Stimulated activated CD4-positive, alpha-beta T cell treated with anti-CD3 and anti-CD28 coated beads, TNF-alpha, amount 100 ng/mL, for 1 hour (primary cell): ENCODE data around the gene ASB13.

Experiments
- DNase-seq, 3 donors: peaks; one replicate each; pipeline ENCODE4 v3.0.0-alpha.2; 2020; ENCODE audit warnings: low read depth in 3 of 3, low spot score in 1 of 3

Gene ASB13

GRCh38 chr10:5648494-5649457 lies 17.6 kb downstream of the ASB13 start:
- DNase-seq: no peak

DNA sequence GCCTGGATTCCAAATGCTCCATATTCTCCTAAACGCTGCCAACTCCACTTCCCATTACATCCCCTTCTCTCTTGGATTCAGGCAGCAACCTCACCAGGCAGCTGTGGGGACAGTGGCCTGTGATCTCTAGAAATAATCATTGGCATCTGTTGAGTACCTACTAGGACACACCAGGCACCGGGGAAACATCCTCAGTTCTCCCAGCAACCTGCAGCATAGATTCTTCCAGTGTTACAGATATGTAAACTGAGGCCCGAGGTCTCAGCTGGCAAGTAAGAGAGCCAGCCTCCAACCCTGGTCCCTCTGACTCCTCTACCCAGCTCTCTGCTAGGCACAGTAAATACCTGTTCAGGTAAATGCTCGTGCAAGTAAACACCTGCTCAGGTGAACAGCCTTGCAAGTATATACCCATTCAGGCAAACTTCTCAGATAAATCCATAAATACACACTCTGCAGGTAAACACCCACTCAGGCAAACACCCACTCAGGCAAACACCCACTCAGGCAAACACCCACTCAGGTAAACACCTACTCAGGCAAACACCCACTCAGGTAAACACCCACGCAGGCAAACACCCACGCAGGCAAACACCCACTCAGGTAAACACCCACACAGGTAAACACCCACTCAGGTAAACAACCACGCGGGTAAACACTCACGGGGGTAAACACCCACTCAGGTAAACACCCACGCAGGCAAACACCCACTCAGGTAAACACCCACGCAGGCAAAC lies 18.7 kb downstream of the ASB13 start:
- DNase-seq: no peak

DNA sequence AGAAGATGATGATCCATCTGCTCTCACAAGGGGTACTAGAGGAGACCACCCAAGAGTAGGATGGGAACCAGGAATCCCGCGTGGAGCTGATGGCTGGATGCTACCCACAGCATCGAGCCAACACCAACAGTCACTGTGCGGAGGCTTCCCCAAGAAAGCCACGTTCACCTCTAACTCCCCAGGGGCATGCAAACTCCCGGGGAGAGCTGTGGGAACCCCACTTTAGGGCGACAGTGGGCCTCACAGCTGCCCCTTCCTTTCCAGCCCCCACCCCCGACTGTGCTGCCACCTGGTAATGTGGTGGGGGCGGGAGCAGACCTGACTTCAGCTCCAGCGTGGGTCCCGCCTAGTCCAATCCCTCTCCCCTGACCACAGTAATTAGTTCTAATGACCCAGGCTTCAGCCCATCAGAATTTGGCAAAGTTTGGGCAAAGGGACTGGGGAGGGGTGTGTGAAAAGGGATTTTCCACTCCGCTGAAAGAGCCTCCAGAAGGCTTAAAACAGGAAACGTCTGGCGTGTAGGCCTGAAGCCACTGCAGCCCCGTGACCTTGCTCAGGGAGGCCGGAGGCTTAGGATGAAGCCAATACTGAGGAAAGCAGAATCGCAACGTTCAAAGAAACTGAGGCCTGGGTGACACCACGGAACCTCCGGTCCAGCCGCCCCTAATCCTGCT lies 20.3 kb downstream of the ASB13 start:
- DNase-seq: no peak

GRCh38 chr10:5645375-5645774 lies 21.0 kb downstream of the ASB13 start:
- DNase-seq: no peak

DNA sequence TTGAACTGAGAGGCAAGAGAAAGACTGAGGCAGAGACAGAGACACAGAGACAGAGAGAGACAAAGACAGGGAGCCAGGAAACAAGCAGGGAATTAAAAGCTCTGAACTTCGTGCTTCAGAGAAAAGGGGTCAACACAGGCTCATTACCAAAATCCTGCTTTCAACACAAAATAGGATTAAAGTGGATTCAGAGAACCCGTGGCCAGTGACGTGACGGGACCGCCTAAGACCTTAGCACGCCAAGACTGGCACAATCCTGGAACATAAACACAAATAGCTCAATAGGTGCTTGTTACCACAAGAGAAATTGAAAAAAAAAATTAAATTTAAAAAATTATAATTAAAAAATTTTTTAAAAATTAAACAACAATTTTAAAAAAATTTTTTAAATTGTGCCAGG lies 21.5 kb downstream of the ASB13 start:
- no peak for DNase-seq

- no peak for DNase-seq
Measured at GRCh38 chr10:5643346-5644067, 22.9 kb downstream of the ASB13 start.

DNA sequence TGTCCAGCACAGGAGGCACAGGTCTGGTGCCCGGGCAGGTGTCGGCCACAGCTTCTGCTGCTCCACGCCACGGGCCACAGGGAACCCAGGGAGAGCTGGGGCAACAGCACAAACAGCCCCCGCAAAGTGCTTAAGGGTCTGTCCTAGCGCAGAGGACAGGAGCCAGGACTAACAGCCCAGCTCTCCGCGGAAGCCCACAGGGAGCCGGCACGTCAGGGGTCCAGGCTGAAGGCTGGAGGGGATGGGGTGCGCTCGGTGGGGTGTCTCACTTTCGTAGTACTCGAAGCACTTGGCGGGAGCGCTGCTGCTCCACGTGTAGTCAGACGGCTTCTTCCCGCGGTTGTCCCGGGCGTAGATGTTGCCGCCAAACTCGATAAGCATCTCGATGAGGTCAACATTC lies 24.9 kb downstream of the ASB13 start:
- DNase-seq: no peak

DNA sequence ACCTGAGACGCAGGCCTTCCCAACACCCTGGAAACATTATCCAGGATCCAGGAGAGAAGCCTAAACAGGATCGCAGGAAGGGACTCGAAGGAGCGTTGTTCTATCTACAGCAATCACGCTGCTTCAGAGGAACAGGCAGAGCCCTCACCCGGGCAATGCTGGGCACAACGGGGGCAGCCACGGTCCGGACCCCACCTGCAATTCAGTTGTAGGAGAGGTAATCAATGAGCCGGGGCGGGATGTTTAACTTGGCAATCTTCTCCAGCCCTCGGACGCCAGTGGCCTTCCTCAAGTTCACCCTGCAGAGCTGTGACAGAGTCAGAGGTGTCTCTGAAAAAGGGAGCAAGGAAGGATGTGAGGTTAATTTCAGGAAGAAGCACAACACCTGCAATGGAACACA lies 25.9 kb downstream of the ASB13 start:
- DNase-seq: no peak

- no peak for DNase-seq
Measured at GRCh38 chr10:5640036-5640435, 26.4 kb downstream of the ASB13 start.

DNA sequence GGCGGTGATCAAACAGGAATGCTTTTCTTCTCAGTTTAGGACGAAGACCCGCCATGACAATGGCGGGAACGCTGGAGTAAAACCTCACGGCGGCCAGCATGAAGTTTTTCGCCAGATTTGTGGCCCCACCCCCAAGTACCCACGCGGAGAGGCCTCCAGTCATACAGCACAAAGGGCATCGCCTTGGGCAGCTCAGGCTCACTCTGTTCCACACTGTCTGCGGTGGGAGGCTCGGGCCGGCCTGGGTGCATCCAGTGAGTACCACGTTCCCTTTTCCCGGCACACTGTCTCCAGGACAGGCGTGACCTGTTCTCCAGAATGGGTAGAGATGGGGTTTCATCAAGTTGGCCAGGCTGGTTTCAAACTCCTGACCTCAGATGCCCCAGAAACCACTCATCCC lies 27.3 kb downstream of the ASB13 start:
- no peak for DNase-seq

DNA sequence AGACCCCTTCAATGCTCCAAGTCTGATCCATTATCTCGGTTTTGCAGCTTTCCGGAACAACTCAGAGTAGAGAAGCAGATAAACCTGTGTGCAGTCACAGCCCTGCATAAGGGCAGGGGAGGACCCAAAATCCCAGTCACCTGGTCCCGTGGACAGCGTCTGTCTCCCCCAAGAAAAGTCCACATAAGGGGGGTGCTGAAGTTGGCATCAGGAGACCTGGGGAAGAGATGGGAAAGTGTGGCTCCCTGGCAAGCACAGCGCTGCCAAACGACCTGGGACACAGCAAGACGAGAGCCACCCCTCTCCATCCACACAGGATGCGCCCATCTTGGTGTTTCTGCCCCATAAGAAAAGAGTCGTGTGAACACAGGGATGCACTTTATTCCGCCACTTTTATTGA lies 27.9 kb downstream of the ASB13 start:
- DNase-seq: no peak

DNA sequence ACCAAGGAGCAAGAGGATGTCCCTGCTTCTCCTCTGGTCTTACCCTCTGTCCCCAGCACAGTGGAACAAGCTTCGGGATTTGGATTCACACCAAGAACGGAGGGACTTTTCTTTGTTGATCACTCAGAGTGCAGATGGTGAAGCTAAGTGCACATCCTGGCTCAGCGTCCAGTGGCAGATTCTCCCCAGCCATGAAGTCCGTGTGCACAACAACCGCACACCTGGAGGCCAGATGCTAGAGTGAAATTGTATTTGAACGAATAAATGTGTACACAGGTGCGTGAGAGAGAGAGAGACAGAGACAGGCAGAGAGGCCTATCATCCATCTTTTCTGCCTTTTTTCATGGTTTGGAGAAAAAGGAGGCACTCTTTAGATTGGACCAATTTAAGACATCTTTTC lies 31.5 kb downstream of the ASB13 start:
- no peak for DNase-seq

DNA sequence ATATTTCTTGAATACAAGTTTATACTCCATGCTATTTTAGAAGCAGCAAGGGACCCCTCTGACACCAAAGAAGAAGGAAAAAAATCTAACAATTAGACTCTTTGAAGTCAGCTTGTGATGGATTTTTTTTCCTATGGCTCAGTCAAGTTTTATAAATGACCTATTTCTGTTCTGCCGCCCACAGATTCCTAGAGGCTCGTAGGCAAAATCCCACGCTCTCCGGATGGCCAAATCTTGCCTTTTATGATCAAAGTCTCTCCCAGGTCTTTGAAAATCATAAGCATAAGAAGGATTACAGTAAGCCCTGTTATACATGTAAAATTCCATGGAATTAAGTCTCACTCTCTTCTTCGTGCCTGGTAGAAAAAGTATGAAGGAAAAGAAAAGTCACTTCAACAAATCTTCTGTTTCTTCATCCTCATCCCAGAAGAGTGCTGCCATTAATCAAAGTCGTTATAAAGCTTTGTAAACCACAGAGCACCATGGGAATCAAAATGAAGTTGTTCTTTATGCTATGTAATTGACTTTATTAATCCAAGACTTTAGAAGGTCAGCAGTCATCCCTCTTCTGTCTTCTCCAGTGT lies 33.1 kb downstream of the ASB13 start:
- no peak for DNase-seq

DNA sequence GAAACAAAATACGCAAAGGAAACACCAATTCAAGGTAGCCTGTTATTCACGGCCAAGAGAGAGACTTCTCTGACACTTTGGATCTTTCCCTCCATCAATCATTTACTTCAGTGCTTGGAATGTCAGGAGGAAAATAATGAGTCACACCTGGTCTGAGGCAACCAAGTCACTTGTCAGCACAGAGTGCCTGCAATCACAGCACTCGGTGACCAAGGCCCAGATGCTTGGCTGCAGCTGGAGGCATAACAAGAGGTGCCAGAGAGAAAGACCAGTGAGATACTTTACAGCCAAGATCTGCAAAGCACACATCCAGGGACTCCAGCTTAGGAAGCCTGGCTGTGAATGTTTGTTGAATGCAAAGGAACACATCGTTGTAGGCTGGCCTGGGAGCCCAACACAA lies 33.9 kb downstream of the ASB13 start:
- no peak for DNase-seq

DNA sequence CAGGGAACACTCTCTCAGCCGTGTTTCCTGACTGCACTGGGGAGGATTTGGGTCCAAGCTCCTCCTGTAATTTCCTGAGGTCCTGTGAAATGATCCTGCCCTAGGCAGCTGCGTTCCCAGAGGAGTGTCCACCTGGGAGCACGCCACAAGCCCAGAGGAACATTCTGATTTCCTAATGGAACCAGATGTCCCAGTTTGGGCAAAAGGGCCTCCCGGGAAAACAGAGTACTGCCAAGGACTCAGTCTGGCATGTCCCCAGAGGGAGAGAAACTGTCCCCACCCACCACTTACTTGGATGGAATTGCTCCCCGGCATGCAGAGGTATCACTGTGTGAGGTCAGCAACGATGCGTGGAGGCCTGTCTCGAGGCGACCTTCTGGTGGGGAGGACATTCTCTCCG lies 34.5 kb downstream of the ASB13 start:
- no peak for DNase-seq

- DNase-seq: no peak
Measured at GRCh38 chr10:5630112-5630436, 36.3 kb downstream of the ASB13 start.

GRCh38 chr10:5629303-5630111 lies 36.9 kb downstream of the ASB13 start:
- peak; percentile 42 to 82 (median 71) for DNase-seq

DNA sequence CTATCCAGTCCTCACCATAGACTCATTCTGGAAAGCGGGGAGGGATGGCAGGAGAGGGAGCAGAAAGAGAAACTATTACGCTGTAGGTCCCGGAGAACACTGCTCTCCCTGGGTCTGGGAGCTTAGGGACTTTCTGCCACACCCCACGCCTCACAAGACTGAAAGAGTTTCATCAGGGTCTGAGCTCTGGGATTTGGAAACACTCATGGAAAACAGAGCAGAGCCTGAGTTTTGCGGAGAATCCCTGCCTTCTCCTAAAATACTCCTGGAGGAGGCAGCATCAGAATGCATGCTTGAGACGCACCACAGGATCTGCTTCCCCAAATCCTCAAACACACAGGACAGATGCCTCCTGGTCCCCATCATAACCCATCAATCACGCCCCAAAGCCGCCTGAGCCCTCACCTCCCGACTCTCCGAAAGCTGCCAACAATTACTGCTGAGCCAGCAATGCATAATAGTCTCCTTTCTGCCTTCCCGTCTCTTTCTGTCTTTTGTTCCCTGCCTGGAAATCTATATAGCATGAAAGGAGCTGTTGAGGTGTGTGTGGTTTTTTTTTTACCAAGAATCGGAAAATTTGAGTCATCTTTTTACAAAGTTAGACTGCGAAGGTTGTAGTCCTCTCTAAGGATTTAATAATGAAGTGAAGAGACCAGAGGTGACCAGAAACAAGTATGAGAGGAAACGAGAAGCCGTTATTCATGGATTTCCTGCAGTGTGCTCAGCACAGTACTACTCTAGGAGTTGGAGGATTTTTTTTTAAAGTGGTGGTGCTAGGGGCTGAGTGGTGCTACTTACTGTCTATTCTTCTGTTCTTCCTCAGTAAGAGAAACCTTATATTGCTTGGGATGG lies 37.7 kb downstream of the ASB13 start:
- no peak for DNase-seq

DNA sequence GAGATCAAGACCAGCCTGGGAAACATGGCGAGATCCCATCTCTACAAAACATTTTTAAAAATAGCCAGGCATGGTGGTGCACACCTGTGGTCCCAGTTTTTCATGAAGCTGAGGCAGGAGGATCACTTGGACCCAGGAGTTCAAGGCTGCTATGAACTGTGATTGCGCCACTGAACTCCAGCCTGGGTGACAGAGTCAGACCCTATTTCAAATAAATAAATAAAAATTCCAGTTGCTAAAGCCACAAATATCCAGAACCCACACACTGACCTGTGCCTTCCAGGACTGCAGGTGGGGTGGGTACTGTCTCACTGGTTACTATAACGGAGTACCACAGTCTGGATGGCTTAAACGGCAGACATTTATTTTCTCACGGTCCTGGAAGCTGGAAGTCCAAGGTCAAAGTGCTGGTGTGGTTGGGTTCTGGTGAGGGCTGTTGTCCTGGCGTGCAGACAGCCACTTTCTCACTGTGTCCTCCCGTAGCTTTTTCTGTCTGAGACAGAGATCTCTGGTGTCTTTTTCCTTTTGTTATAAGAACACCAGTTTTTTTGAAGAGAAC lies 38.8 kb downstream of the ASB13 start:
- no peak for DNase-seq
